Large intestine (tissue), 3 donors: ENCODE results near the gene ZNF197. TPM values are rescaled to one million over a fixed set of nuclear protein-coding genes. Genes with fewer than 3 reads are reported as not detected.

Experiments
- DNase-seq, 2 donors: peaks; one replicate each; pipeline versions ENCODE4 v3.0.0 to v3.0.0-alpha.2; 2013
- H3K27ac ChIP-seq: one replicate; pipeline ENCODE4 v1.5.1; 2013; ENCODE audit warnings: low read length
- H3K27me3 ChIP-seq: 2 replicates; pipeline ENCODE4 v1.6.1; 2013; ENCODE audit warnings: low read length; ENCODE audit not compliant: control insufficient read depth, insufficient read depth
- H3K36me3 ChIP-seq: 2 replicates; pipeline ENCODE4 v1.6.1; 2013; ENCODE audit warnings: low read length; ENCODE audit not compliant: control insufficient read depth, insufficient read depth
- H3K4me1 ChIP-seq: one replicate; pipeline ENCODE4 v1.6.1; 2013; ENCODE audit warnings: low read length; ENCODE audit not compliant: control insufficient read depth, insufficient read depth
- H3K4me3 ChIP-seq: one replicate; pipeline ENCODE4 v1.5.1; 2013; ENCODE audit warnings: low read length
- H3K9me3 ChIP-seq: one replicate; pipeline ENCODE4 v1.6.1; 2013; ENCODE audit warnings: mild to moderate bottlenecking, low read depth, low read length, moderate library complexity; ENCODE audit not compliant: control insufficient read depth
- WGBS: methylation state at CpG from one replicate; pipeline ENCODE4 v1.1.5; 2013; ENCODE audit warnings: low lambda C conversion rate; ENCODE audit not compliant: insufficient coverage; 5-methylcytosine and 5-hydroxymethylcytosine counted together
- polyA plus RNA-seq: library from polyadenylated mRNA; unstranded; fragments of 120-200 nt; gene quantifications from one replicate; pipeline ENCODE4 v1.2.1, GENCODE V29; 2013

The ZNF197 gene
- polyA plus RNA-seq, 1 donor = 22.1 TPM

- Histone ChIP-seq H3K36me3 (no peaks in the 10 kb centered on the region), H3K4me1 (no peaks in the 10 kb centered on the region), H3K4me3 (no peak overlapping the region), H3K27me3 (no peaks in the 10 kb centered on the region), H3K27ac (no peak overlapping the region), H3K9me3 (peaks cover 15% of the 10 kb centered on the region)
- DNase-seq = no peak
- 100% methylated on average over 2 of the region's 2 CpGs for WGBS
These were observed 23.1 kb upstream of the ZNF197 start for GRCh38 chr3:44601749-44602148.

- Histone ChIP-seq H3K27ac (no peak overlapping the region), H3K27me3 (no peaks in the 10 kb centered on the region), H3K4me3 (no peak overlapping the region), H3K4me1 (no peaks in the 10 kb centered on the region), H3K36me3 (no peaks in the 10 kb centered on the region), H3K9me3 (peaks cover 17% of the 10 kb centered on the region)
- DNase-seq = no peak
These were observed 12.2 kb upstream of the ZNF197 start for GRCh38 chr3:44612678-44613077.

- Histone ChIP-seq H3K27me3 (no peaks in the 10 kb centered on the region), H3K4me1 (peaks cover 5% of the 10 kb centered on the region), H3K4me3 (no peak overlapping the region), H3K9me3 (no peaks in the 10 kb centered on the region), H3K36me3 (peaks cover 35% of the 10 kb centered on the region), H3K27ac (no peak overlapping the region)
- DNase-seq = no peak
- no CpG with 5 or more reads among the region's 2 CpGs for WGBS
These were observed 3.9 kb downstream of the ZNF197 start for GRCh38 chr3:44628716-44629115.

- Histone ChIP-seq H3K36me3 (peaks cover 54% of the 10 kb centered on the region), H3K27me3 (no peaks in the 10 kb centered on the region), H3K27ac (no peak overlapping the region), H3K9me3 (peaks cover 8% of the 10 kb centered on the region), H3K4me3 (no peak overlapping the region), H3K4me1 (no peaks in the 10 kb centered on the region)
- no peak for DNase-seq
- no CpG with 5 or more reads among the region's 3 CpGs for WGBS
These were observed 7.4 kb downstream of the ZNF197 start for GRCh38 chr3:44632193-44632592.

GRCh38 chr3:44642337-44642736 is 17.5 kb downstream of the ZNF197 start:
- Histone ChIP-seq H3K4me1 (no peaks in the 10 kb centered on the region), H3K9me3 (peaks cover 47% of the 10 kb centered on the region), H3K36me3 (peaks cover 43% of the 10 kb centered on the region), H3K27me3 (no peaks in the 10 kb centered on the region), H3K27ac (no peak overlapping the region), H3K4me3 (no peak overlapping the region)
- no CpG with 5 or more reads among the region's 4 CpGs for WGBS
- DNase-seq = no peak

- DNase-seq = no peak
- 100% methylated on average over 2 of the region's 4 CpGs for WGBS
- Histone ChIP-seq H3K9me3 (peaks cover 47% of the 10 kb centered on the region), H3K27ac (no peak overlapping the region), H3K36me3 (peaks cover 41% of the 10 kb centered on the region), H3K27me3 (no peaks in the 10 kb centered on the region), H3K4me3 (no peak overlapping the region), H3K4me1 (no peaks in the 10 kb centered on the region)
These were observed 18.2 kb downstream of the ZNF197 start for GRCh38 chr3:44643024-44643423.

- Histone ChIP-seq H3K4me3 (no peak overlapping the region), H3K27me3 (no peaks in the 10 kb centered on the region), H3K36me3 (peaks cover 28% of the 10 kb centered on the region), H3K9me3 (peaks cover 14% of the 10 kb centered on the region), H3K4me1 (no peaks in the 10 kb centered on the region), H3K27ac (no peak overlapping the region)
- DNase-seq = no peak
- 90% methylated on average over 1 of the region's 1 CpG for WGBS
These were observed 22.9 kb downstream of the ZNF197 start for GRCh38 chr3:44647771-44648170.

- Histone ChIP-seq H3K36me3 (peaks cover 30% of the 10 kb centered on the region), H3K4me1 (no peaks in the 10 kb centered on the region), H3K27me3 (no peaks in the 10 kb centered on the region), H3K27ac (peak within 1 kb of the TSS; percentile 20), H3K4me3 (peak within 1 kb of the TSS; percentile 94), H3K9me3 (peaks cover 7% of the 10 kb centered on the region)
- DNase-seq = peak; percentile 65 to 85
- 0% methylated on average over 1 of the region's 37 CpGs for WGBS
These were observed 23.9 kb downstream of the ZNF197 start, which contains the start of gene ZNF35 for GRCh38 chr3:44648564-44649229. Gene ZNF35, plus strand, starts transcription at chr3:44648732. Its CDS starts 2,336 bp downstream, at chr3:44651068.

- WGBS = 94% methylated on average over 1 of the region's 1 CpG
- no peaks in the 10 kb centered on the region for H3K9me3 ChIP-seq
- H3K4me1 ChIP-seq = no peaks in the 10 kb centered on the region
- no peak for DNase-seq
- H3K27me3 ChIP-seq = no peaks in the 10 kb centered on the region
- H3K36me3 ChIP-seq = peaks cover 36% of the 10 kb centered on the region
- no peak overlapping the region for H3K4me3 ChIP-seq
- H3K27ac ChIP-seq = no peak overlapping the region
These were observed 24.9 kb downstream of the ZNF197 start for GRCh38 chr3:44649709-44650108.

GRCh38 chr3:44654039-44654438 is 29.2 kb downstream of the ZNF197 start:
- Histone ChIP-seq H3K36me3 (peaks cover 66% of the 10 kb centered on the region), H3K27ac (no peak overlapping the region), H3K9me3 (no peaks in the 10 kb centered on the region), H3K27me3 (no peaks in the 10 kb centered on the region), H3K4me3 (no peak overlapping the region), H3K4me1 (no peaks in the 10 kb centered on the region)
- WGBS = 100% methylated on average over 2 of the region's 5 CpGs
- no peak for DNase-seq

- H3K4me3 ChIP-seq = no peak overlapping the region
- H3K9me3 ChIP-seq = no peaks in the 10 kb centered on the region
- no CpG with 5 or more reads among the region's 7 CpGs for WGBS
- no peaks in the 10 kb centered on the region for H3K4me1 ChIP-seq
- H3K27me3 ChIP-seq = no peaks in the 10 kb centered on the region
- H3K27ac ChIP-seq = no peak overlapping the region
- peaks cover 56% of the 10 kb centered on the region for H3K36me3 ChIP-seq
- no peak for DNase-seq
These were observed 34.2 kb downstream of the ZNF197 start for GRCh38 chr3:44659015-44659414.
